ENCODE measurements around the gene GPAT3. TPM values are rescaled to one million over a fixed set of nuclear protein-coding genes. Genes with fewer than 3 reads are reported as not detected.
A peak's percentile ranks its signal among the peaks of the same experiment; 100 is the strongest.

GPAT3 gene
- total RNA-seq, 1 donor from 2014 or later, result 33.8 TPM

DNA sequence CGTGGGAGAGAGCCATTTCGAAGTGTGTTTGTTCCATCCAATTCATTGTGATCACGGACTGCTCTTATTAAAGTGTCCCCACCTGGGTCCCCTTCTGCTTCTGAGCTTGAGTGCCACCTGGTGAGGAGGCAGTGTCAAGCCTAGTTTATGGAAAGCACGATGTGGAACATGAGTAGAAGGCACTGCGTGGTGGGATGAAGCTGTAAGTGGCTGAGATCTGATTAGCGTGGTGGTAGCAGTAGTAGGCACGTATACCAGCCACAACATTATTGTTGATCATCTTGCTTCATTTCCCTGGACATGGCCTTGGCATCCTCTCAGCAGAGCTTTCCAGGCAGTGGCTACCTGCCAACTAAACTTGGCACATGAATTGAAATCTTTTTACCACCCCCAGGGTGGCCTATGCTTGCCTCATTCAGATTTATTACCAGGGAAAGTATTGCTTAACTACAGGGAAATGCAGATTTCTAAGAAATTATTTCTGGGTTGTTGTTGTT lies 46.4 kb downstream of the GPAT3 start:
- no peak for DNase-seq (ENCODE audit: missing footprints)

GRCh38 chr4:83585982-83586508 lies 50.1 kb downstream of the GPAT3 start:
- DNase-seq (ENCODE audit: missing footprints) (no peak), ATAC-seq (no peak)
- intact Hi-C loops (cut with DNase I), result no loop called here

More for the DNA sequence above, 46.4 kb downstream of the GPAT3 start:
- intact Hi-C loops (cut with DNase I), result loop anchor here (5.0 kb wide), 1 partner anchor 35 kb away; no protein-coding TSS in a partner anchor
- peak; percentile 83 for ATAC-seq

- intact Hi-C loops (cut with DNase I), result no loop called here
- ATAC-seq (no peak), DNase-seq (ENCODE audit: missing footprints) (no peak)
These were observed 53.4 kb downstream of the GPAT3 start for GRCh38 chr4:83589279-83589678.

DNA sequence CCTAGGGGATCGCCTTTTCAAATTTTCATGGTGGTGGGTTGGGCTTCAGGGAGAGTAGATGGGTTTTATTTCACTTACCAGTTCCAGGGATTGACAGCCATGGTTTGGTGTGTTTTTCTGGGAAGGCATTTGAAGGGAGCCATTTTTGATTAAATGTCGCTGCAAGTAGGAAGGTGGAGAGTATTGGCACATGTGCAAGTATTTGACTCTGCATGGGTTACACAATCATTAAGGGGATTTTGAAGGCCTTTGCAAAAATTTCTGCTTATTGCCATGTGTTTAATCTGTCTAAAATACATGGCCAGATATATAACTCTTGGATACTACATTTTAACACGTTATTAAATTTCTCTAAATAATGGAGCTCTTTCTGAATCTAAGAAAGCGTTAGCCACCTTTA lies 55.1 kb downstream of the GPAT3 start:
- no peak for DNase-seq (ENCODE audit: missing footprints)
- intact Hi-C loops (cut with DNase I), result no loop called here
- ATAC-seq, result no peak

- intact Hi-C loops (cut with DNase I), result no loop called here
- ATAC-seq (no peak), DNase-seq (ENCODE audit: missing footprints) (no peak)
These were observed 55.8 kb downstream of the GPAT3 start for GRCh38 chr4:83591730-83592129.

GRCh38 chr4:83599183-83599582 lies 63.3 kb downstream of the GPAT3 start:
- intact Hi-C loops (cut with DNase I), result no loop called here
- ATAC-seq, result no peak
- DNase-seq (ENCODE audit: missing footprints), result no peak

DNA sequence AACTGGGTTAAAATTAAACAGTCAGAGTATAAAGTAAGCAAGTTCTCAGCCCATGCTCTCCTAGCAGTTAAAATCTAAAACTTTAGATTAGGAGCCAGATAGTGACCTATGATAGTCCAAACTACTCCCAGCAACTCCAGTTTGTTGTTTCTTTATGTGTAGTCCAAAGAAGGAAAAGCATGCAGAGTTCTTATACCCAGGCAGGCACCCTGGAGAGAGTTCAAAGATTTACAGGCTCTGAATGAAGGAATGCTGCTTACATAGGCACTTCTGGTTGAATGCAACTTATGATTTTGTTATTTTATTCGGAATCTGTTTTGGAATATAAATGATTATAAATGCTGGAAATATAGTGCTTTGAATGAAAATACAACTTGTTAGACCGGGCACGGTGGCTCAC lies 67.2 kb downstream of the GPAT3 start:
- DNase-seq (ENCODE audit: missing footprints), result no peak
- no peak for ATAC-seq
- intact Hi-C loops (cut with DNase I), result no loop called here

DNA sequence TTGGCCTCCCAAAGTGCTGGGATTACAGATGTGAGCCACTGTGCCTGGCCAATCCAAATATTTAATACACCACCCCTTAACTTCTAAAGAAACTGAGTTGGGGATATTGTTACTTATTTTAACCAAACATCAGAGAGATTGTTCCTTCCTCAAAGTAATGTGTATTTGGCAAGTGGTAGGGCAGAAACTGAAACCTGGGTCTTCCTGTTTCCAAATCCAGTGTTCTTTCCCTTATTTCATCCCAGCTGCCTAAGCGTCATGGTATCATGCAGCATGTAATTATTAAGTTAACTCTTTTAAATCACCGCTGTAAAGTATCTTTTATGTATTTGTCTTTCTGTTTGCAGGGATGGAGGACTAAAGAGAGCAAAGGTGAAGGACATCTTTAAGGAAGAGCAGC lies 68.4 kb downstream of the GPAT3 start:
- DNase-seq (ENCODE audit: missing footprints) (no peak), ATAC-seq (no peak)
- intact Hi-C loops (cut with DNase I), result no loop called here

GRCh38 chr4:83605210-83605609 lies 69.3 kb downstream of the GPAT3 start:
- intact Hi-C loops (cut with DNase I), result no loop called here
- no peak for DNase-seq (ENCODE audit: missing footprints)
- no peak for ATAC-seq

GRCh38 chr4:83605744-83606172 lies 69.8 kb downstream of the GPAT3 start:
- no peak for DNase-seq (ENCODE audit: missing footprints)

GRCh38 chr4:83606460-83606859 lies 70.6 kb downstream of the GPAT3 start:
- ATAC-seq (no peak), DNase-seq (ENCODE audit: missing footprints) (no peak)
- intact Hi-C loops (cut with DNase I), result no loop called here

More at GRCh38 chr4:83605744-83606172, 69.8 kb downstream of the GPAT3 start:
- intact Hi-C loops (cut with DNase I), result no loop called here
- no peak for ATAC-seq

GRCh38 chr4:83606898-83607297 lies 71.0 kb downstream of the GPAT3 start:
- intact Hi-C loops (cut with DNase I), result no loop called here
- ATAC-seq (peak; percentile 5), DNase-seq (ENCODE audit: missing footprints) (no peak)

- ATAC-seq, result no peak
- intact Hi-C loops (cut with DNase I), result no loop called here
- no peak for DNase-seq (ENCODE audit: missing footprints)
These were observed 73.5 kb downstream of the GPAT3 start for GRCh38 chr4:83609365-83609764.

GRCh38 chr4:83610729-83611128 lies 74.8 kb downstream of the GPAT3 start:
- no peak for ATAC-seq
- DNase-seq (ENCODE audit: missing footprints), result no peak
- intact Hi-C loops (cut with DNase I), result no loop called here

DNA sequence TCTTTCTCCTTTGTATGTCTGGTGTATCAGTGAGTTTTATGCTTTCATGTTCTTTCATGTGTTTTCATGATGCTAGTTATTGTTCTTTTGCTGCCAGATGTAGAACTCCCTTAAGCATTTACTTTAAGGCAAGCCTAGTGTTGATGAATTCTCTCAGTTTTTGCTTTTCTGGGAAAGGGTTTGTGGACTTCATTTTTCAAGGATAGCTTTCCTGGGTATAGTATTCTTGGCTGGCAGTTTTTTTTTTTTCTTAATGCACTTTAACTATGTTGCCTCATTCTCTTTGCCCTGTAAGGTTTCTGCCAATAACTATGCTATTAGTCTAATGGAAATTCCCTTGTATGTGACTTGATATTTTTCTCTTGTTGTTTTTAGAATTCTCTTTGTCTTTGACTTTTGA lies 77.1 kb downstream of the GPAT3 start:
- intact Hi-C loops (cut with DNase I), result no loop called here
- no peak for DNase-seq (ENCODE audit: missing footprints)
- no peak for ATAC-seq

- no peak for DNase-seq (ENCODE audit: missing footprints)
- intact Hi-C loops (cut with DNase I), result no loop called here
These were observed 78.1 kb downstream of the GPAT3 start for GRCh38 chr4:83613994-83614393.

DNA sequence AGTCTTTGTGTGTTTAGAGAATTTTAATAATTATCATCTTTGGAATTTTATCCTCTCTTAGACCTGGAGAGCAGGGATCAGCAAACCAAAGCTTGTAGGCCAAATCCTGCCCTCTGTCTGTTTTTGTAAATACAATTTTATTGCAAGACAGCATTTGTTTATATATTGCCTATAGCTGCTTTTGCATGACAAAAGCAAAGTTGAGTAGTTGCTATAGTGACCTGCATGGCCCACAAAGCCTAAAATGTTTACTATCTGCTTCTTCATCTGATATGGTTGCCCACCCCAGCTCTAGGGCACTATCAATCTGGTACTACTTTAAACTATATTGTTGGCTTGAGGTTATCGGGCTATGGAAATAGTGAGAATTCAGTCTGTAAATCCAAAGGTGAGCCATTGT lies 80.3 kb downstream of the GPAT3 start:
- no peak for DNase-seq (ENCODE audit: missing footprints)
- intact Hi-C loops (cut with DNase I), result loop anchor here (5.0 kb wide), 1 partner anchor 34 kb away; no protein-coding TSS in a partner anchor
- no peak for ATAC-seq

More at GRCh38 chr4:83613994-83614393, 78.1 kb downstream of the GPAT3 start:
- no peak for ATAC-seq

GRCh38 chr4:83617371-83618035 lies 81.6 kb downstream of the GPAT3 start:
- DNase-seq (ENCODE audit: missing footprints) (no peak), ATAC-seq (no peak)
- intact Hi-C loops (cut with DNase I), result loop anchor here (2.0 to 5.0 kb wide), 2 partner anchors 35 to 71 kb away; no protein-coding TSS in a partner anchor

DNA sequence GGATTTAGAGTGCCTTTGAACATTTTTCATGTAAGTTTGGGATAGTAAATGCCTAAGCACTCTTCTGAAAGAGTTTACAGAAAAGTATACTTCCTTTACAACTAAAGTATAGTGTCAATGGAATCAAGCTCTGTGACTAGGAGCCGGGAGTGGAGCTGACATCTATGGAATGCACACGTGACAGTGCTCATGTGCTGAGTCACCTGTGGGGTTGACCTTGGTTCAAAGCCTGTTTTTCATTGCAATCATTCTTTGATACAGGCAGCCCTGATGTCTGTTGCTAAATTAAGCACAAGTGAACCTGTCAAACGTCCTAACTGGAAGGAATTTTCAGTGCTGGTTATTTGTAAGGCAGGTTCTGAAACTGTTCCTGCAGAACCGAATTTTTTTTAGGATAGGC lies 82.5 kb downstream of the GPAT3 start:
- peak; percentile 95 for ATAC-seq
- DNase-seq (ENCODE audit: missing footprints), result no peak

DNA sequence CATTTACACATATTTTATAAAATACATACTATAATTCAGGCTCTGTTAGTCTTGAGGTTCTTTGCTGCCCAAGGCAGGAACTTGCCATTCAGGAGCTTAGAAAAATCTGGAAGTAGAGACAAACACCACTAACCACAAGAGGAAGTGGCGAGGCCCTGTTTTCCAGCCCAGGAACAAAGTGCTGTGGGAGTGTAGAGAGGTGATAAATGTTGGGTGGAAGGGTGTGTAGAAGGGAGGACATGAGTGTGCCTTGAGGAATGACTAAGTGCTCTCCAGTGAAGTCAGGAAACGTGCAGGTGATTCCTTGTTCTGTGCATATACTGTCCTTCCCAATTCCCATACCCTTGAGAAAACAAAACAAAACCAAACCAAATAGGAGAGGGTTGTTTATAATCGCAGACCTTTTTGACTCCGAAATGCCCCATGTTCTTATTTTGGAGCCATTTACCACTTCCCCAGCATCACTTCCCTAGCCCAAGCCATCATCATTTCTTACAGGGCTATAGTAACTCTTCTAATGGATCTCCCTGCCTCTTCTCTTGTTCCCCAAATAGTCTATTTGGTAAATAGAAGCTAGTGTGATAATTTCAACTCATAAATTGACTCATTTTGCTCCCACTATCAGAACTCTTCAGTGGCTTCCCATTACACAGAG lies 83.2 kb downstream of the GPAT3 start:
- DNase-seq (ENCODE audit: missing footprints) (no peak), ATAC-seq (peak; percentile 52)
- intact Hi-C loops (cut with DNase I), result loop anchor here (2.0 to 5.0 kb wide), 2 partner anchors 37 to 72 kb away; no protein-coding TSS in a partner anchor

More for the DNA sequence above, 82.5 kb downstream of the GPAT3 start:
- intact Hi-C loops (cut with DNase I), result loop anchor here (2.0 to 5.0 kb wide), 2 partner anchors 36 to 72 kb away; no protein-coding TSS in a partner anchor

Data from Right ventricle myocardium inferior (tissue), 1 donor.